AG20443 (cell line): ENCODE results near the gene PARVA.

Experiments used
- DNase-seq: peaks from one replicate; pipeline ENCODE4 v3.0.0; 2012; ENCODE audit warnings: low spot score, mixed read lengths

The PARVA gene

GRCh38 chr11:12556788-12557384, 179.5 kb downstream of the PARVA start:
- DNase-seq, result peak; percentile 91

- no peak for DNase-seq
Measured at GRCh38 chr11:12559011-12559410, 181.6 kb downstream of the PARVA start.

- no peak for DNase-seq
Measured at GRCh38 chr11:12560362-12560761, 183.0 kb downstream of the PARVA start.

- no peak for DNase-seq
Measured at GRCh38 chr11:12560861-12561260, 183.5 kb downstream of the PARVA start.

GRCh38 chr11:12564012-12564411, 186.6 kb downstream of the PARVA start:
- no peak for DNase-seq

- no peak for DNase-seq
Measured at GRCh38 chr11:12565406-12565805, 188.0 kb downstream of the PARVA start.

GRCh38 chr11:12567746-12568460, 190.5 kb downstream of the PARVA start:
- no peak for DNase-seq

- DNase-seq, result no peak
Measured at GRCh38 chr11:12569499-12570425, 192.4 kb downstream of the PARVA start.

- no peak for DNase-seq
Measured at GRCh38 chr11:12573707-12574485, 196.5 kb downstream of the PARVA start.

- DNase-seq, result peak; percentile 10
Measured at GRCh38 chr11:12577725-12578644, 200.6 kb downstream of the PARVA start.

GRCh38 chr11:12581416-12581815, 204.0 kb downstream of the PARVA start:
- DNase-seq, result no peak

- peak; percentile 66 for DNase-seq
Measured at GRCh38 chr11:12581923-12582322, 204.6 kb downstream of the PARVA start.
